Measurements from ENCODE around the gene PIK3CD. TPM values are rescaled to one million over a fixed set of nuclear protein-coding genes. Genes with fewer than 3 reads are reported as not detected.
"Not testable (repeated sequence)": the region's sequence is repeated elsewhere in the genome, so short reads cannot be mapped to it uniquely, and the experiment has no call there.

The PIK3CD gene
- total and polyA plus RNA-seq, 4 donors, result 4.9 to 9.6 (median 7.9) TPM

GRCh38 chr1:9712767-9713166 lies 61.2 kb downstream of the PIK3CD start:
- not testable (repeated sequence) for H3K27ac ChIP-seq (ENCODE audit: low read depth, low read length); H3K4me3 ChIP-seq (ENCODE audit: low read depth, low read length); DNase-seq (ENCODE audit: low read depth in 4 of 6, low spot score in 6 of 6); H3K27me3 ChIP-seq (ENCODE audit: control insufficient read depth, insufficient read depth, low read length); H3K9me3 ChIP-seq (ENCODE audit: control insufficient read depth, insufficient read depth, low read length)
- Histone ChIP-seq H3K36me3 (ENCODE audit: control insufficient read depth, insufficient read depth, low read length) (peaks cover 30% of the 10 kb centered on the region), H3K4me1 (ENCODE audit: control insufficient read depth, insufficient read depth, low read length) (peaks cover 13% of the 10 kb centered on the region)
- WGBS (ENCODE audit: insufficient coverage), result 85% methylated on average over 7 of the region's 7 CpGs

GRCh38 chr1:9714257-9714718 lies 62.8 kb downstream of the PIK3CD start:
- WGBS (ENCODE audit: insufficient coverage), result 31% methylated on average over 6 of the region's 6 CpGs
- peaks cover 20% of the 10 kb centered on the region for H3K4me1 ChIP-seq (ENCODE audit: control insufficient read depth, insufficient read depth, low read length)
- H3K27ac ChIP-seq (ENCODE audit: low read depth, low read length), result no peak overlapping the region
- DNase-seq (ENCODE audit: low read depth in 4 of 6, low spot score in 6 of 6), result no peak
- H3K36me3 ChIP-seq (ENCODE audit: control insufficient read depth, insufficient read depth, low read length), result peaks cover 43% of the 10 kb centered on the region
- H3K27me3 ChIP-seq (ENCODE audit: control insufficient read depth, insufficient read depth, low read length), result no peaks in the 10 kb centered on the region
- H3K9me3 ChIP-seq (ENCODE audit: control insufficient read depth, insufficient read depth, low read length), result no peaks in the 10 kb centered on the region
- no peak overlapping the region for H3K4me3 ChIP-seq (ENCODE audit: low read depth, low read length)

GRCh38 chr1:9715536-9716226 lies 64.2 kb downstream of the PIK3CD start:
- WGBS (ENCODE audit: insufficient coverage), result 87% methylated on average over 39 of the region's 40 CpGs
- Histone ChIP-seq H3K36me3 (ENCODE audit: control insufficient read depth, insufficient read depth, low read length) (peaks cover 55% of the 10 kb centered on the region), H3K27me3 (ENCODE audit: control insufficient read depth, insufficient read depth, low read length) (no peaks in the 10 kb centered on the region), H3K27ac (ENCODE audit: low read depth, low read length) (no peak overlapping the region), H3K9me3 (ENCODE audit: control insufficient read depth, insufficient read depth, low read length) (no peaks in the 10 kb centered on the region), H3K4me3 (ENCODE audit: low read depth, low read length) (no peak overlapping the region), H3K4me1 (ENCODE audit: control insufficient read depth, insufficient read depth, low read length) (peaks cover 20% of the 10 kb centered on the region)
- no peak for DNase-seq (ENCODE audit: low read depth in 4 of 6, low spot score in 6 of 6)

- H3K27ac ChIP-seq (ENCODE audit: low read depth, low read length), result no peak overlapping the region
- 93% methylated on average over 26 of the region's 29 CpGs for WGBS (ENCODE audit: insufficient coverage)
- H3K9me3 ChIP-seq (ENCODE audit: control insufficient read depth, insufficient read depth, low read length), result no peaks in the 10 kb centered on the region
- H3K4me1 ChIP-seq (ENCODE audit: control insufficient read depth, insufficient read depth, low read length), result peaks cover 24% of the 10 kb centered on the region
- peaks cover 64% of the 10 kb centered on the region for H3K36me3 ChIP-seq (ENCODE audit: control insufficient read depth, insufficient read depth, low read length)
- DNase-seq (ENCODE audit: low read depth in 4 of 6, low spot score in 6 of 6), result no peak
- no peaks in the 10 kb centered on the region for H3K27me3 ChIP-seq (ENCODE audit: control insufficient read depth, insufficient read depth, low read length)
- no peak overlapping the region for H3K4me3 ChIP-seq (ENCODE audit: low read depth, low read length)
These were observed 65.1 kb downstream of the PIK3CD start for GRCh38 chr1:9716404-9717192.

- DNase-seq (ENCODE audit: low read depth in 4 of 6, low spot score in 6 of 6), result peak in 4 of 6 donors; percentile 0 to 67 (median 28)
- Histone ChIP-seq H3K4me3 (ENCODE audit: low read depth, low read length) (peak overlapping the region; percentile 30), H3K9me3 (ENCODE audit: control insufficient read depth, insufficient read depth, low read length) (no peaks in the 10 kb centered on the region), H3K27me3 (ENCODE audit: control insufficient read depth, insufficient read depth, low read length) (no peaks in the 10 kb centered on the region), H3K27ac (ENCODE audit: low read depth, low read length) (no peak overlapping the region), H3K36me3 (ENCODE audit: control insufficient read depth, insufficient read depth, low read length) (peaks cover 70% of the 10 kb centered on the region), H3K4me1 (ENCODE audit: control insufficient read depth, insufficient read depth, low read length) (peaks cover 28% of the 10 kb centered on the region)
- WGBS (ENCODE audit: insufficient coverage), result 47% methylated on average over 24 of the region's 25 CpGs
These were observed 65.9 kb downstream of the PIK3CD start for GRCh38 chr1:9717193-9718005.

GRCh38 chr1:9718006-9718680 lies 66.6 kb downstream of the PIK3CD start:
- DNase-seq (ENCODE audit: low read depth in 4 of 6, low spot score in 6 of 6), result no peak
- 82% methylated on average over 8 of the region's 10 CpGs for WGBS (ENCODE audit: insufficient coverage)
- H3K4me3 ChIP-seq (ENCODE audit: low read depth, low read length), result no peak overlapping the region

GRCh38 chr1:9719978-9720722 lies 68.6 kb downstream of the PIK3CD start:
- no peak for DNase-seq (ENCODE audit: low read depth in 4 of 6, low spot score in 6 of 6)
- Histone ChIP-seq H3K9me3 (ENCODE audit: control insufficient read depth, insufficient read depth, low read length) (no peaks in the 10 kb centered on the region), H3K27ac (ENCODE audit: low read depth, low read length) (no peak overlapping the region), H3K4me3 (ENCODE audit: low read depth, low read length) (no peak overlapping the region), H3K4me1 (ENCODE audit: control insufficient read depth, insufficient read depth, low read length) (peaks cover 28% of the 10 kb centered on the region), H3K27me3 (ENCODE audit: control insufficient read depth, insufficient read depth, low read length) (no peaks in the 10 kb centered on the region), H3K36me3 (ENCODE audit: control insufficient read depth, insufficient read depth, low read length) (peaks cover 94% of the 10 kb centered on the region)
- 88% methylated on average over 33 of the region's 36 CpGs for WGBS (ENCODE audit: insufficient coverage)

More at GRCh38 chr1:9718006-9718680, 66.6 kb downstream of the PIK3CD start:
- Histone ChIP-seq H3K27ac (ENCODE audit: low read depth, low read length) (no peak overlapping the region), H3K4me1 (ENCODE audit: control insufficient read depth, insufficient read depth, low read length) (peaks cover 28% of the 10 kb centered on the region), H3K36me3 (ENCODE audit: control insufficient read depth, insufficient read depth, low read length) (peaks cover 77% of the 10 kb centered on the region), H3K9me3 (ENCODE audit: control insufficient read depth, insufficient read depth, low read length) (no peaks in the 10 kb centered on the region), H3K27me3 (ENCODE audit: control insufficient read depth, insufficient read depth, low read length) (no peaks in the 10 kb centered on the region)

GRCh38 chr1:9720785-9721605 lies 69.5 kb downstream of the PIK3CD start:
- Histone ChIP-seq H3K27me3 (ENCODE audit: control insufficient read depth, insufficient read depth, low read length) (no peaks in the 10 kb centered on the region), H3K9me3 (ENCODE audit: control insufficient read depth, insufficient read depth, low read length) (no peaks in the 10 kb centered on the region), H3K4me3 (ENCODE audit: low read depth, low read length) (no peak overlapping the region), H3K36me3 (ENCODE audit: control insufficient read depth, insufficient read depth, low read length) (peaks cover 86% of the 10 kb centered on the region), H3K27ac (ENCODE audit: low read depth, low read length) (no peak overlapping the region), H3K4me1 (ENCODE audit: control insufficient read depth, insufficient read depth, low read length) (peaks cover 28% of the 10 kb centered on the region)
- no peak for DNase-seq (ENCODE audit: low read depth in 4 of 6, low spot score in 6 of 6)
- WGBS (ENCODE audit: insufficient coverage), result 89% methylated on average over 30 of the region's 34 CpGs
